Kidney epithelial cell (primary cell): ENCODE measurements around the gene GLS2. TPM values are rescaled to one million over a fixed set of nuclear protein-coding genes. Genes with fewer than 3 reads are reported as not detected.

ENCODE experiments used
- DNase-seq: peaks from one replicate; pipeline ENCODE4 v3.0.0-alpha.2; 2010; ENCODE audit warnings: low read depth
- H3K27me3 ChIP-seq: 2 replicates; pipeline ENCODE4 v1.6.0; 2011; ENCODE audit warnings: low read length; ENCODE audit not compliant: control insufficient read depth, insufficient read depth
- H3K36me3 ChIP-seq: 2 replicates; pipeline ENCODE4 v1.5.1; 2011; ENCODE audit warnings: low read length; ENCODE audit not compliant: control insufficient read depth, insufficient read depth
- H3K4me3 ChIP-seq: 2 replicates; pipeline ENCODE4 v1.5.1; 2011; ENCODE audit warnings: low read depth, mild to moderate bottlenecking, control low read depth, low read length
- CTCF ChIP-seq: IDR thresholded peaks from 2 replicates; pipeline ENCODE4 v1.5.1; 2011; ENCODE audit warnings: mild to moderate bottlenecking, moderate library complexity, low read length, control low read depth, inconsistent platforms; ENCODE audit not compliant: insufficient read depth, poor library complexity, severe bottlenecking
- total RNA-seq: library from RNA; depleted of rRNA; stranded (reverse); fragments of >200 nt; gene quantifications from 2 replicates; pipeline ENCODE4 v1.2.3, GENCODE V29; 2015

GLS2 gene
- total RNA-seq, 1 donor from 2014 or later: 2.3 TPM

- no peaks in the 10 kb centered on the region for H3K36me3 ChIP-seq
- no peak overlapping the region for H3K4me3 ChIP-seq
- H3K27me3 ChIP-seq: no peaks in the 10 kb centered on the region
- no peak for DNase-seq
- no peak for TF ChIP-seq CTCF
Measured at GRCh38 chr12:56476972-56477432, 11.0 kb downstream of the GLS2 start.

- TF ChIP-seq CTCF: no peak
Measured at GRCh38 chr12:56476143-56476542, 11.8 kb downstream of the GLS2 start.

GRCh38 chr12:56474389-56474788, 13.6 kb downstream of the GLS2 start:
- Histone ChIP-seq H3K4me3 (no peak overlapping the region), H3K36me3 (no peaks in the 10 kb centered on the region), H3K27me3 (no peaks in the 10 kb centered on the region)
- TF ChIP-seq CTCF: no peak
- no peak for DNase-seq

More at GRCh38 chr12:56476143-56476542, 11.8 kb downstream of the GLS2 start:
- DNase-seq: no peak
- no peaks in the 10 kb centered on the region for H3K27me3 ChIP-seq
- no peaks in the 10 kb centered on the region for H3K36me3 ChIP-seq
- H3K4me3 ChIP-seq: no peak overlapping the region

GRCh38 chr12:56469007-56469930, 18.7 kb downstream of the GLS2 start:
- H3K27me3 ChIP-seq: no peaks in the 10 kb centered on the region
- DNase-seq: no peak
- TF ChIP-seq CTCF: no peak
- no peaks in the 10 kb centered on the region for H3K36me3 ChIP-seq
- peak overlapping the region; percentile 61 for H3K4me3 ChIP-seq

- peak; percentile 25 for TF ChIP-seq CTCF
- peak; percentile 57 for DNase-seq
- H3K36me3 ChIP-seq: no peaks in the 10 kb centered on the region
- peak within 1 kb of the TSS; percentile 61 for H3K4me3 ChIP-seq
- no peaks in the 10 kb centered on the region for H3K27me3 ChIP-seq
Measured at GRCh38 chr12:56468216-56469006, 19.6 kb downstream of the GLS2 start, which contains the start of gene SPRYD4. TSS of gene SPRYD4 (plus strand) at chr12:56468578. CDS start at chr12:56468592, 14 bp downstream.
